ENCODE measurements around the gene CRMP1. TPM values are rescaled to one million over a fixed set of nuclear protein-coding genes. Genes with fewer than 3 reads are reported as not detected.
"Not testable (repeated sequence)": the region's sequence is repeated elsewhere in the genome, so short reads cannot be mapped to it uniquely, and the experiment has no call there.

The CRMP1 gene
- total and polyA plus RNA-seq, 9 of the 15 experiments (the other 6 are each of a cell fraction or from before 2014, with no cell fraction given) = 0.03 to 0.04 TPM; not detected in 7

DNA sequence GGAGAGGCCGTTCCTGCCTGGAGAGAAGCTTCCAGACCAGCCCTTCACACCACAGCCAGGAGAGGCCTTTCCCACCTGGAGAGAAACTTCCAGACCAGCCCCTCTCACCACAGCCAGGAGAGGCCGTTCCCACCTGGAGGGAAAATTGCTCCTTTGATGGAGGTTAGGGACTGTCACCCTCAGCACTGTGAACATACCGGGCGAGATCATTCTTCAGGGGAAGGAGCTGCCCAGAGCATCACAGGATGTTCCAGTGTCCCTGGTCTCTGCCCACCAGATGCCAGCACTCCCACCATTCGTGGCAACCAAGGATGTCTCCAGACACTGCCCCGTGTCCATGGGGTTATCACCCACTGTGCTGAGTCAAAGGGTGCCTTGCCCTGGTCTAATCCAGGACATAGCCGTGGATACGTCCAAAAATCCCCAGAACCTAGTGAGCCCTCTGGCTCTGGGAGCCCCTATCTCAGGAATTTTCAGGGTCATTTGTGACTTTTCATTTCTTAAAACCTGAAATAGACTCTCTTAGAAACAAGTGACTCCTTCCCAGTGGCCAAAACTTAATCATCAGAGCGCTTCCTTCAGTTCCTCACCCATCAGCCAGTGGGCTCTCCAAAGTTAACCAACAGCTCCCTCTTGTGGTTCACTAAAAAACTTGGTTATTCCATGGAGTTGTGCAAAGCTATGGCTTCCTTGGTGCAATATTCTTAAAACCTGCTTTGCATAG lies 80.2 kb downstream of the CRMP1 start (continued):
- TF ChIP-seq RAD21 (CRISPR knock-in tag; conservative IDR thresholded peaks at IDR 0.05 in 1 of 2, IDR thresholded peaks at IDR 0.05 in 1 of 2) (peak; percentile 63 to 71; a peak in 3 of 4 replicates), STAG1 (CRISPR knock-in tag; IDR thresholded peaks at IDR 0.05; ENCODE audit: borderline replicate concordance) (peak; percentile 64; the same call in 1 of the 2 replicates), SMC3 (conservative IDR thresholded peaks at IDR 0.05; ENCODE audit: insufficient read depth, low read depth, low read length) (peak; percentile 56; the same call in 1 of the 2 replicates), STAT5B (CRISPR knock-in tag; IDR thresholded peaks at IDR 0.05) (no peak)

DNA sequence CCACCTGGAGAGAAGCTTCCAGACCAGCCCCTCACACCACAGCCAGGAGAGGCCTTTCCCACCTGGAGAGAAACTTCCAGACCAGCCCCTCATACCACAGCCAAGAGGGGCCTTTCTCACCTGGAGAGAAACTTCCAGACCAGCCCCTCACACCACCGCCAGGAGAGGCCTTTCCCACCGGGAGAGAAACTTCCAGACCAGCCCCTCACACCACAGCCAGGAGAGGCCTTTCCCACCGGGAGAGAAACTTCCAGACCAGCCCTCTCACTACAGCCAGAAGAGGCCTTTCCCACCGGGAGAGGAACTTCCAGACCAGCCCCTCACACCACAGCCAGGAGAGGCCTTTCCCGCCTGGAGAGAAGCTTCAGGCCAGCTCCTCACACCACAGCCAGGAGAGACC lies 80.8 kb downstream of the CRMP1 start:
- CTCF ChIA-PET (ENCODE audit: low intra/inter-chr PET ratio); H3K27ac ChIP-seq (ENCODE audit: extremely low read depth, low read depth, low read length); FAIRE-seq; H3K36me3 ChIP-seq (ENCODE audit: control insufficient read depth, insufficient read depth, low read length); DNase-seq (ENCODE audit: extremely low read depth in 1 of 4, low spot score in 3 of 4); H3K4me3 ChIP-seq; BruUV-seq (replicated peaks); POLR2A ChIA-PET; H3K9me3 ChIP-seq (replicated peaks; ENCODE audit: control insufficient read depth, insufficient read depth, low read depth, low read length); H3K27me3 ChIP-seq (ENCODE audit: control insufficient read depth in 2 of 2, insufficient read depth in 2 of 2, low read length in 2 of 2); ATAC-seq; H3K79me2 ChIP-seq (ENCODE audit: control insufficient read depth, insufficient read depth, low read length); H3K4me1 ChIP-seq (replicated peaks in 1 of 2; ENCODE audit: control insufficient read depth in 2 of 2, insufficient read depth in 2 of 2, low read length in 2 of 2); H2AFZ ChIP-seq (ENCODE audit: low read depth, low read length); H3K9ac ChIP-seq (ENCODE audit: insufficient read depth in 1 of 2, low read depth in 2 of 2, low read length in 2 of 2); H4K20me1 ChIP-seq (replicated peaks; ENCODE audit: control insufficient read depth, insufficient read depth, low read length); H3K9me1 ChIP-seq (ENCODE audit: control insufficient read depth, insufficient read depth, low read length); H3K4me2 ChIP-seq (ENCODE audit: insufficient read depth, low read length): not testable (repeated sequence)
- intact Hi-C loops (cut with micrococcal nuclease) (loop anchor here (5.0 kb wide), 2 partner anchors 420 to 815 kb away; no protein-coding TSS in a partner anchor), in situ Hi-C loops (cut with MboI) (loop anchor here (25.0 kb wide), 1 partner anchor 1325 kb away; no protein-coding TSS in a partner anchor)
- WGBS (ENCODE audit: insufficient coverage, low coverage, missing lambda C conversion rate) = 15% methylated on average over 3 of the region's 5 CpGs
